Measurements from ENCODE around the gene DUSP22.

DUSP22 gene

GRCh38 chr6:353642-354614 lies 61.6 kb downstream of the DUSP22 start:
- no peak for DNase-seq

GRCh38 chr6:354631-355280 lies 62.5 kb downstream of the DUSP22 start:
- no peak for DNase-seq

GRCh38 chr6:355373-356208 lies 63.3 kb downstream of the DUSP22 start:
- DNase-seq: no peak

GRCh38 chr6:356828-357251 lies 64.6 kb downstream of the DUSP22 start:
- DNase-seq: no peak

GRCh38 chr6:357261-357790 lies 65.0 kb downstream of the DUSP22 start:
- DNase-seq: no peak

GRCh38 chr6:357791-358341 lies 65.6 kb downstream of the DUSP22 start:
- DNase-seq: no peak

GRCh38 chr6:358432-358831 lies 66.1 kb downstream of the DUSP22 start:
- no peak for DNase-seq

GRCh38 chr6:358847-359246 lies 66.6 kb downstream of the DUSP22 start:
- DNase-seq: no peak

GRCh38 chr6:359261-360035 lies 67.2 kb downstream of the DUSP22 start:
- no peak for DNase-seq

GRCh38 chr6:360349-360748 lies 68.1 kb downstream of the DUSP22 start:
- DNase-seq: no peak

GRCh38 chr6:360764-361373 lies 68.6 kb downstream of the DUSP22 start:
- no peak for DNase-seq

GRCh38 chr6:361411-362132 lies 69.3 kb downstream of the DUSP22 start:
- no peak for DNase-seq

GRCh38 chr6:362231-362923 lies 70.1 kb downstream of the DUSP22 start:
- DNase-seq: no peak

- DNase-seq: no peak
These were observed 70.6 kb downstream of the DUSP22 start for GRCh38 chr6:362924-363249.

- no peak for DNase-seq
These were observed 71.0 kb downstream of the DUSP22 start for GRCh38 chr6:363291-363690.

GRCh38 chr6:363909-364308 lies 71.6 kb downstream of the DUSP22 start:
- no peak for DNase-seq

GRCh38 chr6:364609-365540 lies 72.6 kb downstream of the DUSP22 start:
- no peak for DNase-seq

- DNase-seq: no peak
These were observed 73.5 kb downstream of the DUSP22 start for GRCh38 chr6:365835-366234.
